ENCODE data around the gene UNC13A. TPM values are rescaled to one million over a fixed set of nuclear protein-coding genes. Genes with fewer than 3 reads are reported as not detected.

Gene UNC13A
- total and polyA plus RNA-seq, 2 donors: 0.25 to 0.48 TPM

- H3K27ac ChIP-seq (ENCODE audit: low read depth): no peak overlapping the region
- no peak for DNase-seq (ENCODE audit: extremely low spot score)
- 70% methylated on average over 19 of the region's 19 CpGs for WGBS
- no peak overlapping the region for H3K4me3 ChIP-seq (ENCODE audit: low read depth, low read length)
- no peaks in the 10 kb centered on the region for H3K4me1 ChIP-seq (ENCODE audit: insufficient read depth)
- no peaks in the 10 kb centered on the region for H3K36me3 ChIP-seq (ENCODE audit: insufficient read depth)
These were observed 14.0 kb downstream of the UNC13A start for GRCh38 chr19:17673937-17674799.

GRCh38 chr19:17671906-17672305 lies 16.2 kb downstream of the UNC13A start:
- 73% methylated on average over 2 of the region's 2 CpGs for WGBS
- Histone ChIP-seq H3K4me1 (ENCODE audit: insufficient read depth) (no peaks in the 10 kb centered on the region), H3K4me3 (ENCODE audit: low read depth, low read length) (no peak overlapping the region), H3K27ac (ENCODE audit: low read depth) (no peak overlapping the region), H3K36me3 (ENCODE audit: insufficient read depth) (no peaks in the 10 kb centered on the region)
- DNase-seq (ENCODE audit: extremely low spot score): no peak

DNA sequence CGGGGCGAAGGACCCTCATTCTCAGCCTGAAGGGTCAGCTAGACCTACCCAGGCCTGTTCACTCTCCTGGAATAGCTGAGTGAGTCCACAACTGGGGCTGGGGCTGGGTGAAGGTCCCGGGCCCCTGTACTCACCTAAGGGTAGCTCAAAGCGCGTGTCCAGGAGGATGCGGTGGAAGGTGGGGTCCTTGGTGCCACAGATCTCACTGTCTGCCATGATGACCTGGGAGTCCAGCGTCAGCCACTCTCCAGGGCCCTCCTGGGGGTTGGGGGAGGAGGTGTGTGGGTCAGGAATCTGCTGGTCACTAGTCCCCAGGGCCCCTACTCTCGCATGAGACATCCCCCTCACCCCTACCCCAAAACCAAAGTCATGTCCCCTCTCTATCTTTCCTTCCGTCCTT lies 18.7 kb downstream of the UNC13A start:
- WGBS: 83% methylated on average over 9 of the region's 9 CpGs
- Histone ChIP-seq H3K27ac (ENCODE audit: low read depth) (no peak overlapping the region), H3K36me3 (ENCODE audit: insufficient read depth) (no peaks in the 10 kb centered on the region), H3K4me3 (ENCODE audit: low read depth, low read length) (no peak overlapping the region), H3K4me1 (ENCODE audit: insufficient read depth) (no peaks in the 10 kb centered on the region)
- no peak for DNase-seq (ENCODE audit: extremely low spot score)

DNA sequence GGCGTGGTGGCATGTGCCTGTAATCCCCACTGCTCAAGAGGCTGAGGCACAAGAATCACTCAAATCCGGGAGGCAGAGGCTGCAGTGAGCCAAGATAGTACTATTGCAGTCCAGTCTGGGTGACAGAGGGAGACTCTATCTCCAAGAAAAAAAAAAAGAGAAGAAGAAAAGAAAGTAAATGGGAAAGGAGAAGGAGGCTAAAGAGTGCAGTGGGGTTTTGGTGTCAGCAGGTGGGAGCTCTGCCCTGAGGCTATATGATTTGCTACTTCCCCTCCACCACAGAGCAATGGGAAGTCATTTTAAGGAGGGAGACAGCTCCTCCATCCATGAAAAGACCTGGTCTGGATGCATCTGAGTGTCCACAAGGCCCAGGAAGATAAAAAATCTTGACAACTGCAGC lies 23.1 kb downstream of the UNC13A start:
- H3K36me3 ChIP-seq (ENCODE audit: insufficient read depth): no peaks in the 10 kb centered on the region
- no peak overlapping the region for H3K27ac ChIP-seq (ENCODE audit: low read depth)
- H3K4me3 ChIP-seq (ENCODE audit: low read depth, low read length): no peak overlapping the region
- no peaks in the 10 kb centered on the region for H3K4me1 ChIP-seq (ENCODE audit: insufficient read depth)
- no peak for DNase-seq (ENCODE audit: extremely low spot score)
- 89% methylated on average over 2 of the region's 2 CpGs for WGBS

DNA sequence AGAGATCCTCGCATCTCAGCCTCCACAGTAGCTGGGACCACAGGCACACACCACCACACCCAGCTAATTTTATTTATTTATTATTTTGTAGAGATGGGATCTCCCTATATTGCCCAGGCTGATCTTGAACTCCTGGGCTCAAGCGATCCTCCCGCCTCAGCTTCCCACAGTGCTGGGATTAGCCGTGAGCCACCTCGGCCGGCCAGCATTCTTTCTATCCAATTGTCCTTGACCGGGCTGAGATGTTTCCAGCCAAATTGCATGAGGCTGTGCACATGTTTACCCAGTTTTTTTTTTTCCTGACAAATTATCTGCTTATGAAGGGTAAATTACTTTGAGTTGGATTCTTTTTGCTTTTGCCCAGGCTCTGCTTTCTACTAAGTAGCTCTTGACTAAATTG lies 28.2 kb downstream of the UNC13A start:
- no peak overlapping the region for H3K27ac ChIP-seq (ENCODE audit: low read depth)
- H3K36me3 ChIP-seq (ENCODE audit: insufficient read depth): no peaks in the 10 kb centered on the region
- H3K4me1 ChIP-seq (ENCODE audit: insufficient read depth): no peaks in the 10 kb centered on the region
- 79% methylated on average over 7 of the region's 7 CpGs for WGBS
- no peak for DNase-seq (ENCODE audit: extremely low spot score)
- no peak overlapping the region for H3K4me3 ChIP-seq (ENCODE audit: low read depth, low read length)

- DNase-seq (ENCODE audit: extremely low spot score): no peak
- 36% methylated on average over 3 of the region's 3 CpGs for WGBS
- no peaks in the 10 kb centered on the region for H3K36me3 ChIP-seq (ENCODE audit: insufficient read depth)
- no peaks in the 10 kb centered on the region for H3K4me1 ChIP-seq (ENCODE audit: insufficient read depth)
- no peak overlapping the region for H3K27ac ChIP-seq (ENCODE audit: low read depth)
- H3K4me3 ChIP-seq (ENCODE audit: low read depth, low read length): no peak overlapping the region
These were observed 29.5 kb downstream of the UNC13A start for GRCh38 chr19:17658666-17659065.

GRCh38 chr19:17658240-17658639 lies 29.9 kb downstream of the UNC13A start:
- no peak for DNase-seq (ENCODE audit: extremely low spot score)
- 81% methylated on average over 6 of the region's 6 CpGs for WGBS
- H3K4me3 ChIP-seq (ENCODE audit: low read depth, low read length): no peak overlapping the region
- no peak overlapping the region for H3K27ac ChIP-seq (ENCODE audit: low read depth)
- no peaks in the 10 kb centered on the region for H3K4me1 ChIP-seq (ENCODE audit: insufficient read depth)
- H3K36me3 ChIP-seq (ENCODE audit: insufficient read depth): no peaks in the 10 kb centered on the region

DNA sequence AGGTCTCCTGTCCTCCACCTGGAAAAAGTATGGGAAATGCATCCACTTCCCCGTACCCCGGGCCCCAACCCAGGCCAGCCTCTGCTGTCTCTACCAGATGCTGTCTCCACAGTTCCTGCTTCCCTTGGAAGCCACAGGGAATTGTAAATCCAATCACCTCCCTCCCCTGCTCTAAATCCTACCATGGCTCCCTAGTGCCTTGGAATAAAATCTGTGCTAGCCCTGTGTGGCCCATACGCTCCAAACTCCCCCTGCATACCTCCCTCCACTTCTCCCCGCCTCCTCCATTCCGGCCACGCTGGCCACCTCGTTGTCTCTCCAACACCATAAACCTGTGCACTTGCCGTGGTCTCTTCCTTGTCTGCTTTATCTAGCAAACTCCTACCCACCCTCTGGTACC lies 31.2 kb downstream of the UNC13A start:
- H3K27ac ChIP-seq (ENCODE audit: low read depth): no peak overlapping the region
- no peaks in the 10 kb centered on the region for H3K36me3 ChIP-seq (ENCODE audit: insufficient read depth)
- no peak for DNase-seq (ENCODE audit: extremely low spot score)
- no peaks in the 10 kb centered on the region for H3K4me1 ChIP-seq (ENCODE audit: insufficient read depth)
- H3K4me3 ChIP-seq (ENCODE audit: low read depth, low read length): no peak overlapping the region
- WGBS: 81% methylated on average over 8 of the region's 8 CpGs

- 83% methylated on average over 25 of the region's 25 CpGs for WGBS
- Histone ChIP-seq H3K36me3 (ENCODE audit: insufficient read depth) (no peaks in the 10 kb centered on the region), H3K4me3 (ENCODE audit: low read depth, low read length) (no peak overlapping the region), H3K27ac (ENCODE audit: low read depth) (no peak overlapping the region), H3K4me1 (ENCODE audit: insufficient read depth) (no peaks in the 10 kb centered on the region)
- no peak for DNase-seq (ENCODE audit: extremely low spot score)
These were observed 32.2 kb downstream of the UNC13A start for GRCh38 chr19:17655751-17656472.

DNA sequence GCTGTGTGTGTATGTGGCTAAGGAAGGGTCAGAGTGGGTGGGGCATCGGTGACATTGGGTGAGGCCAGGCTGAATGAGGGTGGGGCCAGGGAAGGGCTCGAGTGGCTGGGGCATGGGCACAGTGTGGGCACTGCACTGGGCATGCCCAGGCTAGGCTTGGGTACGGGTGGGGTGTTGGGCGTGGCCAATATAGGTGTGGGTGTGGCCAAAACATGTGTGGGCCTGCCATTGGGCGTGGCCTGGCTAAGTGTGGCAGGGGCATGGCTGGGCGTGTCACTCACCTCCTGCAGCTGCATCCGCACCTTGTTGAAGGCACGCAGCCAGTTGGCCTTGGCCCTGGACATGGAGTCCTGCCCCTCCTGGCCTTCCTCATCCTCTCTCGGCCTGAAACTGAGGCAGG lies 33.2 kb downstream of the UNC13A start:
- Histone ChIP-seq H3K27ac (ENCODE audit: low read depth) (no peak overlapping the region), H3K4me3 (ENCODE audit: low read depth, low read length) (no peak overlapping the region), H3K36me3 (ENCODE audit: insufficient read depth) (no peaks in the 10 kb centered on the region), H3K4me1 (ENCODE audit: insufficient read depth) (no peaks in the 10 kb centered on the region)
- no peak for DNase-seq (ENCODE audit: extremely low spot score)
- WGBS: 75% methylated on average over 9 of the region's 9 CpGs

- WGBS: 85% methylated on average over 4 of the region's 4 CpGs
- Histone ChIP-seq H3K36me3 (ENCODE audit: insufficient read depth) (no peaks in the 10 kb centered on the region), H3K4me1 (ENCODE audit: insufficient read depth) (no peaks in the 10 kb centered on the region), H3K4me3 (ENCODE audit: low read depth, low read length) (no peak overlapping the region), H3K27ac (ENCODE audit: low read depth) (no peak overlapping the region)
- DNase-seq (ENCODE audit: extremely low spot score): no peak
These were observed 35.5 kb downstream of the UNC13A start for GRCh38 chr19:17652627-17653026.

- Histone ChIP-seq H3K4me1 (ENCODE audit: insufficient read depth) (no peaks in the 10 kb centered on the region), H3K27ac (ENCODE audit: low read depth) (no peak overlapping the region), H3K36me3 (ENCODE audit: insufficient read depth) (no peaks in the 10 kb centered on the region), H3K4me3 (ENCODE audit: low read depth, low read length) (no peak overlapping the region)
- 82% methylated on average over 12 of the region's 12 CpGs for WGBS
- DNase-seq (ENCODE audit: extremely low spot score): no peak
These were observed 39.4 kb downstream of the UNC13A start for GRCh38 chr19:17648786-17649185.

DNA sequence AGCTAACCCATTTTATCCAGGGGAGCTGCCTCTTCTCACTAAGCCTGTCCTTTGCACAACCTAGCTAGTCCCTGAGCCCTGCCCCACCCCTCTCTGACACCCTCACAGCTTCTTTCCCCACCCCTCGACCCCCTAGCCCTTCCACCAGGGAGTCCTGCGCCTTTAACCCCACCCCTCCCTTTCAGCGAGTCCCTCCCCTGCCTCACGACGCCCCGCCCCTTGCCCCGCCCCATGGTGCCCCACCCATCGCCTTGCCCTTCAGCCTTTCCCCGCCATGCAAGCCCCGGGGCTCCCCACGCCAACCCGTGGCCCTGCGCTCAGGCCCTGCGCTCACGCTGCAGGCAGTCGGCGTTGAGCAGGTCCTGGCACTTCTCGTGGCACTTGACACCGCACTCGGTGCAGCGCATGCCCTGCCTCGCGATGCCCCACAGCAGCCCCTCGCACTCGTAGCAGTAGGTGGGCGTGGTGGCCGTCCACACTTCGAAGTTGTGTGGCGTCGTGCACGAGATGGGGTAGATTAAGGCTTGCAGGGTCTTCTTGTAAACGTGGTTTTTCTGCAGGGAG lies 40.0 kb downstream of the UNC13A start:
- H3K36me3 ChIP-seq (ENCODE audit: insufficient read depth): no peaks in the 10 kb centered on the region
- no peak for DNase-seq (ENCODE audit: extremely low spot score)
- 73% methylated on average over 32 of the region's 32 CpGs for WGBS
- no peak overlapping the region for H3K4me3 ChIP-seq (ENCODE audit: low read depth, low read length)
- H3K27ac ChIP-seq (ENCODE audit: low read depth): no peak overlapping the region
- H3K4me1 ChIP-seq (ENCODE audit: insufficient read depth): no peaks in the 10 kb centered on the region
